ENCODE results near the gene LIMCH1. TPM values are rescaled to one million over a fixed set of nuclear protein-coding genes. Genes with fewer than 3 reads are reported as not detected.
"Not testable (repeated sequence)": the region's sequence is repeated elsewhere in the genome, so short reads cannot be mapped to it uniquely, and the experiment has no call there.

The LIMCH1 gene
- total RNA-seq: 44.5 and 53.8 TPM in 2 replicates

- DNase-seq: peak; percentile 65
Observed at GRCh38 chr4:41538017-41538733, at the start of gene LIMCH1. LIMCH1 (plus strand) TSS chr4:41538157; CDS start chr4:41605996, 67,839 bp downstream.

- DNase-seq: not testable (repeated sequence)
Observed at GRCh38 chr4:41491081-41491576, 46.8 kb upstream of the LIMCH1 start.

- no peak for DNase-seq
Observed at GRCh38 chr4:41496977-41497376, 41.0 kb upstream of the LIMCH1 start.

- DNase-seq: no peak
Observed at GRCh38 chr4:41498177-41498576, 39.8 kb upstream of the LIMCH1 start.

GRCh38 chr4:41504167-41504818 lies 33.7 kb upstream of the LIMCH1 start:
- DNase-seq: no peak

GRCh38 chr4:41505161-41505661 lies 32.7 kb upstream of the LIMCH1 start:
- peak; percentile 32 for DNase-seq

- no peak for DNase-seq
Observed at GRCh38 chr4:41506130-41506529, 31.8 kb upstream of the LIMCH1 start.

GRCh38 chr4:41507291-41507947 lies 30.5 kb upstream of the LIMCH1 start:
- DNase-seq: no peak

GRCh38 chr4:41509451-41509866 lies 28.5 kb upstream of the LIMCH1 start:
- no peak for DNase-seq

GRCh38 chr4:41510179-41510578 lies 27.8 kb upstream of the LIMCH1 start:
- DNase-seq: no peak

GRCh38 chr4:41512136-41512535 lies 25.8 kb upstream of the LIMCH1 start:
- no peak for DNase-seq

GRCh38 chr4:41512596-41512995 lies 25.4 kb upstream of the LIMCH1 start:
- no peak for DNase-seq

GRCh38 chr4:41514169-41514568 lies 23.8 kb upstream of the LIMCH1 start:
- DNase-seq: no peak

- DNase-seq: no peak
Observed at GRCh38 chr4:41514766-41515481, 23.0 kb upstream of the LIMCH1 start.

GRCh38 chr4:41517121-41517520 lies 20.8 kb upstream of the LIMCH1 start:
- DNase-seq: no peak

- no peak for DNase-seq
Observed at GRCh38 chr4:41517747-41518146, 20.2 kb upstream of the LIMCH1 start.

- peak; percentile 12 for DNase-seq
Observed at GRCh38 chr4:41524425-41524824, 13.5 kb upstream of the LIMCH1 start.

GRCh38 chr4:41525129-41525528 lies 12.8 kb upstream of the LIMCH1 start:
- DNase-seq: peak; percentile 99

- no peak for DNase-seq
Observed at GRCh38 chr4:41526628-41527027, 11.3 kb upstream of the LIMCH1 start.

GRCh38 chr4:41528512-41529205 lies 9.3 kb upstream of the LIMCH1 start:
- DNase-seq: no peak

GRCh38 chr4:41530741-41531140 lies 7.2 kb upstream of the LIMCH1 start:
- DNase-seq: no peak

- no peak for DNase-seq
Observed at GRCh38 chr4:41532336-41532735, 5.6 kb upstream of the LIMCH1 start.
